G401.6 (cell line): Measurements from ENCODE around the gene TP53I11.

Experiments
- FAIRE-seq: peaks from 2 replicates; lab custom pipeline; 2012; peaks lifted over from hg19 to GRCh38; lab: Jason Lieb, UNC

The TP53I11 gene

DNA sequence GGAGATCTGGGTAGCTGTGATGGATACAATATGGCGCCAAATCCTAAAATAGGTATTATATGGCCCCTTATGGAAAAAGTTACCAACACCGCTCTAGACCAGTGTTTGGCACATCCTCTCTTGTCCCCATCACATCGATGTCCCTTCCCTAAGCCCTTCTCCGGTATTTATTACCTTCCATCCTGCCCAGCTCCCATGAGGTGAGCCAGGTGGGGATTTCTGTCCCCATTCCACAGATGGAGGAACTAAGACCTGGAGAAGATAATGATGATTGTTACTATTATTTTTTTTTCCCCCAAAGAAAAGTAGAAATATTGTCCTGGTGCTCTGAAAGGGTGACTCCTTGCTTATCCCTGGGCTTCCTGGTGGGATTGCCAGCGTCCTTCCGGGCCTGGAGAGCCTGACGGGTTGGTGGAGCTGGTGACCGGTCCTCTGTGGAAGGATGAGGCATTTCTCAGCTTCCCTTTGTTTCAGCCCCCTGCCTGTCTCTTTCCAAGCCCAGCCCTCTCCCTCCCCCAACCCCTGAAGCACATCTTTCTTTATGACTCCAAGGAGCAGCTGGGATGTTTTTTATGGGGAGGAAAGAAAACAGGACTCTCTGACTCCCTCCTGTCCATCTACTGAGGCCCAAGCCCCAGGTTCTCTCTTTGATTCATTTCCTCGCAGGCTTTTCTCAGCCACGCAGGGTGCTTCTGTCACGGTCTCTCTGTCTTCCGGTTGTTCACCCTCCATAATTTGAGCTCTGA is 65.4 kb downstream of the TP53I11 start:
- FAIRE-seq = no peak

DNA sequence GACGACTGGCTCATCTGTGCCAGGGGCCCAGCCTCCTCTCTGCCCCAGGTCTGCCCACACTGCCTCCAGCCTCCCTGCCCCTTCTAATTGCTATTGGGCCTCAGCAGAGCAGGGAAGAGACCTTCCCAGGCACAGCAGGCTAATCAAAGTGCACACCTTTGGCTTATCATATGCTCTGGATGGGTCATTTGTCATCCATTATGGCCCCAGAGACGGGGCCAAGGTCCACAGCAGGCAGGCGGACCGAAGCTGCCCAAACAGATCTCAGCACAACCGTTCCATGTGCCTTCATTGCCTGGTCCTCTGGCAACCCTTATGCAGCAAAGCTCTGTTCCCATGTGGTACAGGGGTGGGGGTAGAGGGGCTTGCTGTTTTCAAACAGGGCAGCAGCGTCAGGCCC is 66.6 kb downstream of the TP53I11 start:
- no peak for FAIRE-seq

DNA sequence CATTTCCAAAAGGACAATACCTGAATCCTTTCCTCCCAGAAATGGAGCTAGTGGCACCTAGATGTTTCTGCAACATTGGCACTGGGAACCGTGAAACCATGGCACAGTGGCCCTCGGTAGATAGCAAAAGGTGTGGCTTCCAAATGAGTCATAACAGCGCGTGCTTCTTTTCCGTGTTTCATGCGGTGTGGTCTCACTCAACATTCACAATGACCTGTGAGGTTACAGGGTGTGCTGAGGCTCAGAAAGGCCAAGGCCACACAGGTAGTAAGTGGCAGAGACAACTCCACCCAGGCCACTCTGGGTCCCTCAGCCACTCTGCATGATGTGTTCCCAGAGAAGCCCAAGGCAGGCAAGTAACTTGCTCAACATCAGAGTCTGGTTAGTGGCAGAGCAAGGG is 67.4 kb downstream of the TP53I11 start:
- no peak for FAIRE-seq
